Astrocyte of the hippocampus (primary cell): Measurements from ENCODE around the gene CAPN13.

Source experiments
- DNase-seq: peaks from one replicate; pipeline ENCODE4 v3.0.0; 2011; ENCODE audit warnings: low read depth, low spot score

Gene CAPN13

GRCh38 chr2:30807249-30807648 lies at the start of gene CAPN13:
Gene CAPN13, minus strand, starts transcription at chr2:30807446. Its CDS starts 20,121 bp downstream, at chr2:30787325.
- DNase-seq, result no peak

GRCh38 chr2:30847841-30848240 lies 40.6 kb upstream of the CAPN13 start:
- no peak for DNase-seq

- DNase-seq, result no peak
These were observed 40.1 kb upstream of the CAPN13 start for GRCh38 chr2:30847329-30847728.

- no peak for DNase-seq
These were observed 21.3 kb upstream of the CAPN13 start for GRCh38 chr2:30828586-30828985.

GRCh38 chr2:30826916-30827315 lies 19.7 kb upstream of the CAPN13 start:
- no peak for DNase-seq

- DNase-seq, result no peak
These were observed 19.2 kb upstream of the CAPN13 start for GRCh38 chr2:30826481-30826880.

GRCh38 chr2:30823452-30823851 lies 16.2 kb upstream of the CAPN13 start:
- no peak for DNase-seq

- no peak for DNase-seq
These were observed 14.7 kb upstream of the CAPN13 start for GRCh38 chr2:30821960-30822359.

- no peak for DNase-seq
These were observed 13.3 kb upstream of the CAPN13 start for GRCh38 chr2:30820381-30821055.

GRCh38 chr2:30809938-30810337 lies 2.7 kb upstream of the CAPN13 start:
- peak; percentile 30 for DNase-seq

GRCh38 chr2:30808695-30809094 lies 1.4 kb upstream of the CAPN13 start:
- DNase-seq, result no peak

GRCh38 chr2:30803281-30803680 lies 4.0 kb downstream of the CAPN13 start:
- no peak for DNase-seq

GRCh38 chr2:30802611-30803010 lies 4.6 kb downstream of the CAPN13 start:
- no peak for DNase-seq

GRCh38 chr2:30801821-30802455 lies 5.3 kb downstream of the CAPN13 start:
- DNase-seq, result no peak

- no peak for DNase-seq
These were observed 7.1 kb downstream of the CAPN13 start for GRCh38 chr2:30800159-30800558.

GRCh38 chr2:30799366-30799765 lies 7.9 kb downstream of the CAPN13 start:
- DNase-seq, result no peak

- peak; percentile 26 for DNase-seq
These were observed 8.7 kb downstream of the CAPN13 start for GRCh38 chr2:30798536-30798991.

- DNase-seq, result no peak
These were observed 9.7 kb downstream of the CAPN13 start for GRCh38 chr2:30797381-30798015.

- DNase-seq, result peak; percentile 51
These were observed 10.5 kb downstream of the CAPN13 start for GRCh38 chr2:30796699-30797098.

GRCh38 chr2:30792521-30792920 lies 14.7 kb downstream of the CAPN13 start:
- DNase-seq, result no peak

GRCh38 chr2:30790879-30791278 lies 16.4 kb downstream of the CAPN13 start:
- no peak for DNase-seq

GRCh38 chr2:30789670-30790210 lies 17.5 kb downstream of the CAPN13 start:
- no peak for DNase-seq
